HFFc6 (cell line): ENCODE data around the gene WWP2. TPM values are rescaled to one million over a fixed set of nuclear protein-coding genes. Genes with fewer than 3 reads are reported as not detected.

Experiments used
- DNase-seq: peaks from one replicate; pipeline ENCODE4 v3.0.0-alpha.2; 2018
- H3K27ac Mint-ChIP-seq: 2 replicates; pipeline ENCODE4 v1.8.0; 2020; ENCODE audit warnings: mild to moderate bottlenecking, mixed read lengths
- H3K27me3 Mint-ChIP-seq: 2 replicates; pipeline ENCODE4 v1.8.0; 2021; ENCODE audit warnings: mild to moderate bottlenecking, moderate library complexity, mixed read lengths; ENCODE audit not compliant: insufficient read depth
- H3K36me3 Mint-ChIP-seq: 2 replicates; pipeline ENCODE4 v1.8.0; 2021; ENCODE audit warnings: low read depth, mixed read lengths
- H3K4me1 Mint-ChIP-seq: 2 replicates; pipeline ENCODE4 v1.8.0; 2020; ENCODE audit warnings: low read depth, mixed read lengths
- H3K4me3 Mint-ChIP-seq: 2 replicates; pipeline ENCODE4 v1.8.0; 2020; ENCODE audit warnings: mild to moderate bottlenecking, moderate library complexity, mixed read lengths
- H3K9me3 Mint-ChIP-seq: 2 replicates; pipeline ENCODE4 v1.8.0; 2020; ENCODE audit warnings: mild to moderate bottlenecking, mixed read lengths
- CTCF ChIP-seq: fragments of 200-600 bp; sonication (generic); IDR thresholded peaks from 2 replicates; pipeline ENCODE4 v1.5.0; 2021; ENCODE audit warnings: antibody characterized with exemption, mild to moderate bottlenecking
- total RNA-seq, 6 experiments: library from RNA; stranded (reverse); fragmentation: NEBNext Ultra II Directional; extraction: Animal tissue kit (Norgen Biotek cat#: 25700); gene quantifications; 2 replicates in 1 of 6; 3 replicates in 5 of 6; pipeline ENCODE4 v1.2.3, GENCODE V29; 2021

Gene WWP2
- total RNA-seq, 6 experiments from 2014 or later: 24.6 to 33.9 (median 30.5) TPM

- Mint-ChIP-seq H3K36me3 (0 out of 2 replicates have a peak, but pooled peaks cover 2% of the 10 kb centered on the region), H3K4me1 (peaks cover 7% of the 10 kb centered on the region; the same call in 1 of the 2 replicates), H3K27me3 (no peaks in the 10 kb centered on the region), H3K9me3 (no peaks in the 10 kb centered on the region), H3K27ac (no peak overlapping the region), H3K4me3 (no peak overlapping the region)
- DNase-seq: no peak
- no peak for TF ChIP-seq CTCF
These were observed 132.5 kb downstream of the WWP2 start for GRCh38 chr16:69894676-69895075.

GRCh38 chr16:69903865-69904415 lies 141.8 kb downstream of the WWP2 start:
- no peaks in the 10 kb centered on the region for H3K9me3 Mint-ChIP-seq
- TF ChIP-seq CTCF: no peak
- H3K27me3 Mint-ChIP-seq: no peaks in the 10 kb centered on the region
- DNase-seq: no peak
- no peak overlapping the region for H3K27ac Mint-ChIP-seq
- H3K4me1 Mint-ChIP-seq: peaks cover 50% of the 10 kb centered on the region
- H3K36me3 Mint-ChIP-seq: peaks cover 15% of the 10 kb centered on the region
- no peak overlapping the region; the same call in 1 of the 2 replicates for H3K4me3 Mint-ChIP-seq

- H3K27me3 Mint-ChIP-seq: no peaks in the 10 kb centered on the region
- TF ChIP-seq CTCF: no peak
- H3K27ac Mint-ChIP-seq: no peak overlapping the region
- peaks cover 50% of the 10 kb centered on the region for H3K4me1 Mint-ChIP-seq
- no peaks in the 10 kb centered on the region for H3K9me3 Mint-ChIP-seq
- no peak overlapping the region for H3K4me3 Mint-ChIP-seq
- H3K36me3 Mint-ChIP-seq: peaks cover 21% of the 10 kb centered on the region
- DNase-seq: no peak
These were observed 142.5 kb downstream of the WWP2 start for GRCh38 chr16:69904495-69905170.

GRCh38 chr16:69905171-69905555 lies 143.0 kb downstream of the WWP2 start:
- DNase-seq: no peak
- Mint-ChIP-seq H3K4me1 (peaks cover 47% of the 10 kb centered on the region), H3K9me3 (no peaks in the 10 kb centered on the region), H3K4me3 (no peak overlapping the region), H3K36me3 (peaks cover 26% of the 10 kb centered on the region), H3K27ac (no peak overlapping the region), H3K27me3 (no peaks in the 10 kb centered on the region)
- TF ChIP-seq CTCF: no peak

- TF ChIP-seq CTCF: no peak
- Mint-ChIP-seq H3K27me3 (no peaks in the 10 kb centered on the region; the same call in 1 of the 2 replicates), H3K27ac (peak overlapping the region; percentile 63)
These were observed 144.8 kb downstream of the WWP2 start for GRCh38 chr16:69906838-69907401.

More at GRCh38 chr16:69906838-69907401, 144.8 kb downstream of the WWP2 start:
- H3K36me3 Mint-ChIP-seq: peaks cover 29% of the 10 kb centered on the region
- H3K4me1 Mint-ChIP-seq: peaks cover 33% of the 10 kb centered on the region
- DNase-seq: peak; percentile 72
- H3K4me3 Mint-ChIP-seq: peak overlapping the region; percentile 31; the same call in 1 of the 2 replicates
- H3K9me3 Mint-ChIP-seq: no peaks in the 10 kb centered on the region
